HPDE6-E6E7 (cell line): Measurements from ENCODE around the gene FURIN.
"Not testable (repeated sequence)": the region's sequence is repeated elsewhere in the genome, so short reads cannot be mapped to it uniquely, and the experiment has no call there.

Experiments used
- DNase-seq: peaks from one replicate; pipeline ENCODE4 v3.0.0; 2011; ENCODE audit warnings: missing footprints; ENCODE audit errors: extremely low spot score

FURIN gene

DNA sequence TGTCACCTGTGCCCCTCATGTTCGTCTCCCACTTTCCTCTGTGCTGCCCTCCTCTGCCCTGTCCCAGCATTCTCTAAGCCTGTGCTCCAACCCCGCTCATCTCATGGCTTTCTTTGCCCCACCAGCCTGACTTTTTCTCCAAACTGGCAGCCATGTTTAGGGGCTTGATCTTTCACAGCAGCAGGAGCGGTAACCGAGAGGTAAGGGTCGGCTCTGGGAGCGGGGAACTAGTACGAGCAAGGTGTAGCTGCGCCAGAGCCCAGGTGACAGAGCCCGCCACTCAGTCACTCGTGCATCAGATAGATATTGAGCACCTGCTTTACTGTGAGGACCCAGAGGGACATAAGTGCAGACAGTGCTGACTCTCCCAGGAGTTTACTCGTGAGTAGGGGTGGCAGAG is 48.1 kb downstream of the FURIN start:
- no peak for DNase-seq

- DNase-seq = no peak
Measured at GRCh38 chr15:90917569-90917968, 49.2 kb downstream of the FURIN start.

DNA sequence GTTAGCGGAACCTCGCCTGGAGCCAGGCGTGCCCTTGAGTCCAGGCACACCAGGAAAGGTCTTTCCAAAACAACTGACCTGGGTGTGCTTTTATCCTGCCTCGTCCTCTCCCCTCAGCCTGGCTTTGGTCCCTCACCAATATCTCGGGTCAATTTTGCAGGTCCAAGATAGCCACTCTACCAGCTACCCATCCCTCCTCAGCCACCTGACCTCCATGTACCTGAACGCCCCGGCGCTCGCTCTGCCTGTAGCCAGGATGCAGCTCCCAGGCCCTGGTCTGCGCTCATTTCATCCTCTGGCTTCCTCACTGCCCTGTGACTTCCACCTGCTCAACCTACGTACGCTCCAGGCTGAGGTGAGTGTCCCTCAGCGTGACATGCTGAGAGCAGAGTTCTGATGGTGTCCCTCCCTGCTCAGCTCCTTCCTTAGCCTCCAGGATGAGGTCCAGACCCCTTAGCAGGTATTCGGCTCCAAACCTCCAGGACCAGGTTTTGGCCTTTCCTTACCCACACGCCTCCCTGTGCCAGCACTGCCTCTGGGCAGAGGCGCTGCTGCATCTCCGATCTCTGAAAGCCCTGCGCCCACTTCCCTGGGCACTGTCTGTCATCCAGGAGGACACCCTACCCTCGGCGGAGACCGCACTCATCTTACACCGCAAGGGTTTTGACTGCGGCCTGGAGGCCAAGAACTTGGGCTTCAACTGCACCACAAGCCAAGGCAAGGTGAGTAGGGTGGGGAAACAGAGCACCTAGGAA is 49.8 kb downstream of the FURIN start:
- no peak for DNase-seq

GRCh38 chr15:90918835-90919234 is 50.4 kb downstream of the FURIN start:
- no peak for DNase-seq

DNA sequence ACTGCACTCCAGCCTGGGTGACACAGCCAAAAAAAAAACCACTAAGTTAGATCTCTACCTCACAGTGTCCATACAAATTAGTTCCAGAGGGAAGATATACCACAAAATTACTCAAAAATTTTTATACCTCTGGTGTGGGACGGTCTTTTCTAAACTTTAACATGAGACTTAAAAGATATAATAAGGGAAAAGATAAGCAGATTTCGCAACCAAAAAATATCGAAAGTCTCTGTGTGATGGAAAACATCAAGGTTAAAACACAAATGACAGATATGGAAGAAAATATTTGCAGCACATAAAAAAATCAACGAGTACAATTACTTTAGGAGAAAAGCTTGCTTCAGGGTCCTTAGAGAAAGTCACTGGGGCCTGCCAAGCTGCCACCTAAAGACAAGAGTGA is 53.5 kb downstream of the FURIN start:
- no peak for DNase-seq

- DNase-seq = not testable (repeated sequence)
Measured at GRCh38 chr15:90922712-90923322, 54.4 kb downstream of the FURIN start.

- no peak for DNase-seq
Measured at GRCh38 chr15:90924375-90924774, 56.0 kb downstream of the FURIN start.

DNA sequence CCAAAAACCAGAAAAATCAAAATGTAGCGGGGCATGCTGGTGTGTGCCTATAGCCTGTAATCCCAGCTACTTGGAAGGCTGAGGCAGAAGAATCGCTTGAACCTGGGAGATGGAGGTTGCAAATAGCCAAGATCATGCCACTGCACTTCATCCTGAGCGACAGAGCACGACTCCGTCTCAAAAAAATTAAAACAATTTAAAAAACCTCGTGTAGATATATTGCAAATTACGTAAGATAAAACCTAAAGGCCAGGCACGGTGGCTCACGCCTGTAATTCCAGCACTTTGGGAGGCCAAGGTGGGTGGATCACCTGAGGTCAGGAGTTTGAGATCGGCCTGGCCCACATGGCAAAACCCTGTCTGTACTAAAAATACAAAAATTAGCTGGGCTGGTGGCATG is 58.4 kb downstream of the FURIN start:
- not testable (repeated sequence) for DNase-seq

- not testable (repeated sequence) for DNase-seq
Measured at GRCh38 chr15:90928106-90928505, 59.7 kb downstream of the FURIN start.

- DNase-seq = no peak
Measured at GRCh38 chr15:90929246-90930019, 61.0 kb downstream of the FURIN start.

DNA sequence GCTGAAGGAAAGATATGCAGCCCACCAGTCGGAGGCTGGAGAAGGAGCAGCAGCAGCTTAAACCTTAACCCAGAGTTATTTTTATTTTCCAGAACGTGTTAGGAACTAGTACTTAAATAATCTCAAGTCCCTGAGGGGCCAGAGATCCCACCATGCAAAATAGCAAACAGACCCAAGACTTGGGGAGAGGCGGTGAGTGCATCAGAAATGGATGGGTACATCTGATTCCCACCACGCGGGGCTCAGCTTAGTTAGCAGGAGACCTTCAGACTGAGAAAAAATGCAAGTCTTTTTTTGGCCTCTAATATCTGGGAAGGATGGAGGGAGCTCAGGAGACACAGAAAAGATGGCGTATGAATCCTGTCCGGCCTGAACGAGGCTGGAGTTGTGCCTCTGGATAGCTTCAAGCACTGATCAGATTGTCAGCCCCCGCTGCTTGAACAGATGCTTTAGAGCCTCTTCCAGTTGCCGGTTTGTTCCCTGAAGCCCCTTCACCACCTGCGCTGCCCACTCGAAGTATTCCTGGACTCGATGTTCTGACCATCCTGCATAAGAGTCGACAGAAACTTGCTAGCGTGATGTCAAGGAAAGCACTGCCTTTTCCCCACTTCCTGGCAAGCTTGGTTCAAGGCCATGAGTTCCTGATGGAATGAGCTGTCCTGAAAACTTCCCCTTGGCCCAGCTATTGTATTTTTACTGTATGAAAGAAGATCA is 62.6 kb downstream of the FURIN start:
- no peak for DNase-seq

DNA sequence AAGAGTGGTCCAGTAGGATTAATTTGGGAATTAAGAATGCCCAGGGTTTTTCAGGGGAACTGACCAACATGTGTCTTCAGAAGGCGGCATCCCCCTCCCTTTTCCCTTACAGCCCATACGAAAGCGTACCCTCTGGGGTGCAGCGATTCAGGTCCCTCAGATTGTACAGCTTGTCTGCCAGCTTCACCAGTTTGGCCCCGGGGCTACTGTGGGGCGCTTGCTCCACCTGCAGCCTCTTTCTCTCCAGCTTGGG is 63.1 kb downstream of the FURIN start:
- no peak for DNase-seq

GRCh38 chr15:90931828-90932659 is 63.7 kb downstream of the FURIN start, which contains the start of gene HDDC3:
Gene HDDC3, minus strand, starts transcription at chr15:90932549. Its CDS starts 9 bp downstream, at chr15:90932540.
- peak; percentile 93 for DNase-seq

- DNase-seq = no peak
Measured at GRCh38 chr15:90932660-90932991, 64.2 kb downstream of the FURIN start.
